GM12878 (cell line): Measurements from ENCODE around the gene LRRN4. TPM values are rescaled to one million over a fixed set of nuclear protein-coding genes. Genes with fewer than 3 reads are reported as not detected.

Experiments used
- BCL11A ChIP-seq: IDR thresholded peaks from 2 replicates; pipeline ENCODE4 v1.6.1; 2011; ENCODE audit warnings: low read depth, low read length
- DPF2 ChIP-seq: fragments of 450-650 bp; IDR thresholded peaks from 2 replicates; pipeline ENCODE4 v1.6.1; 2017; ENCODE audit warnings: mild to moderate bottlenecking
- EGR1 ChIP-seq, 2 experiments: IDR thresholded peaks; 1 replicate in 1 of 2; 2 replicates in 1 of 2; pipeline ENCODE4 v1.6.1; 2011 to 2012; ENCODE audit warnings: low read depth in 2 of 2, low read length in 2 of 2, borderline replicate concordance in 1 of 2, mild to moderate bottlenecking in 1 of 2, moderate library complexity in 1 of 2
- IKZF2 ChIP-seq, 2 experiments: fragments of 450-650 bp; IDR thresholded peaks; 2 replicates each; pipeline ENCODE4 v1.6.1; 2017; ENCODE audit warnings: mild to moderate bottlenecking in 2 of 2, moderate library complexity in 2 of 2
- KAT2A ChIP-seq: conservative IDR thresholded peaks from 2 replicates; pipeline ENCODE4 v1.6.1; 2011; ENCODE audit warnings: low read depth, low read length; ENCODE audit not compliant: control insufficient read depth
- MTA2 ChIP-seq: fragments of 450-650 bp; IDR thresholded peaks from 2 replicates; pipeline ENCODE4 v1.6.1; 2016; ENCODE audit warnings: low read depth, mild to moderate bottlenecking, moderate library complexity
- NBN ChIP-seq: fragments of 450-650 bp; IDR thresholded peaks from 2 replicates; pipeline ENCODE4 v1.6.1; 2016
- NFYA ChIP-seq: IDR thresholded peaks from 2 replicates; pipeline ENCODE4 v1.6.1; 2011; ENCODE audit warnings: low read depth, mild to moderate bottlenecking, low read length, improper control_type of control experiment, borderline replicate concordance
- RUNX3 ChIP-seq: IDR thresholded peaks from 2 replicates; pipeline ENCODE4 v1.6.1; 2012; ENCODE audit warnings: low read length, inconsistent platforms
- SMARCA5 ChIP-seq: fragments of 450-650 bp; IDR thresholded peaks from 2 replicates; pipeline ENCODE4 v1.6.1; 2017; ENCODE audit warnings: mild to moderate bottlenecking
- SPI1 ChIP-seq: IDR thresholded peaks from 2 replicates; pipeline ENCODE4 v1.6.1; 2011; ENCODE audit warnings: low read depth, mild to moderate bottlenecking, low read length, moderate library complexity, borderline replicate concordance; ENCODE audit not compliant: insufficient read depth
- ZNF384 ChIP-seq: IDR thresholded peaks from 2 replicates; pipeline ENCODE4 v1.6.1; 2012; ENCODE audit warnings: low read depth, mild to moderate bottlenecking, low read length, improper control_type of control experiment, borderline replicate concordance
- polyA plus RNA-seq, 11 experiments: library from polyadenylated mRNA; depleted of rRNA in 4 of 11; unstranded in 6 of 11; stranded (reverse) in 5 of 11; fragments of >200 nt; fragmentation: Nextera tagmentation in 4 of 11; fragmentation: Illumina TruSeq in 1 of 11; extraction: Ambion mirVana in 4 of 11; extraction: Trizol in 1 of 11; gene quantifications; 1 replicate in 1 of 11; 2 replicates in 10 of 11; pipeline versions ENCODE4 v1.2.1 to v1.2.3, GENCODE V29; 2011 to 2016; ENCODE audit warnings: inconsistent platforms in 2 of 11, missing spikeins in 2 of 11, low read depth in 1 of 11
- total RNA-seq, 4 experiments: library from RNA; depleted of rRNA in 3 of 4; stranded (reverse); fragments of >200 nt in 3 of 4; fragmentation: Illumina TruSeq in 1 of 4; extraction: Trizol in 1 of 4; gene quantifications; 2 replicates each; pipeline versions ENCODE4 v1.2.1 to v1.2.3, GENCODE V29; 2013 to 2021
- TF ChIP-seq, protein P1 (sequence below): fragments of 450-650 bp; IDR thresholded peaks from 2 replicates; pipeline ENCODE4 v1.6.1; 2017; ENCODE audit warnings: mild to moderate bottlenecking, moderate library complexity
- TF ChIP-seq, protein P2 (sequence below): fragments of 450-650 bp; formaldehyde crosslinking; IDR thresholded peaks from 2 replicates; pipeline ENCODE4 v1.4.0; 2020; ENCODE audit warnings: mild to moderate bottlenecking, moderate library complexity
- TF ChIP-seq, protein P3 (sequence below): fragments of 450-650 bp; IDR thresholded peaks from 2 replicates; pipeline ENCODE4 v1.6.1; 2016; ENCODE audit warnings: mild to moderate bottlenecking, moderate library complexity, borderline replicate concordance

Gene LRRN4
- total and polyA plus RNA-seq, 10 of the 15 experiments (the other 5 are each of a cell fraction or from before 2014, with no cell fraction given), result 0.11 TPM; not detected in 9

DNA sequence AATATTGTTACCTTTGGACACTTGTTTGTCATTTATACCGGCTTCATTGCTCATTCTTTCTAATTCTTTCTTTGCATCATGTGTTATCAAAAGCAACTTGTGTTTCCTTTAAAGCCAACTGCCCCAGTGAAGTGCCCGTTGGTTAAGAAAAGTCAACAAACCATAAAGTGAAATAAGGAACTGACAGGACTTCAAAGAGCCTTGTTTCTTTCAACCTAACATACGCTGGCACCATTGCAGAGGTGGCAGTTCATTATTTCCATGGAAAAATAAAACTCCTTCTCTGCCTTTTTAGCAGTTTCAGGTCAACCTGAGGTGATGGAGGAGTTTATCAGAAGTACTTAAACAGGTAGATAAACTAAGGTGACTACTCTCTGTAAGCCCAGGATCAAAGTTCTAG, 40.2 kb upstream of the LRRN4 start (continued):
- TF ChIP-seq SPI1, result peak; percentile 48; the same call in 1 of the 2 replicates
- TF ChIP-seq DPF2, result peak; percentile 61; the same call in 1 of the 2 replicates
- no peak for TF ChIP-seq SMARCA5
- TF ChIP-seq IKZF2 (IDR thresholded peaks at IDR 0.05), result peak; percentile 30 to 52; a peak in 1 of 4 replicates
- TF ChIP-seq KAT2A, result no peak
- TF ChIP-seq, protein P1, sequence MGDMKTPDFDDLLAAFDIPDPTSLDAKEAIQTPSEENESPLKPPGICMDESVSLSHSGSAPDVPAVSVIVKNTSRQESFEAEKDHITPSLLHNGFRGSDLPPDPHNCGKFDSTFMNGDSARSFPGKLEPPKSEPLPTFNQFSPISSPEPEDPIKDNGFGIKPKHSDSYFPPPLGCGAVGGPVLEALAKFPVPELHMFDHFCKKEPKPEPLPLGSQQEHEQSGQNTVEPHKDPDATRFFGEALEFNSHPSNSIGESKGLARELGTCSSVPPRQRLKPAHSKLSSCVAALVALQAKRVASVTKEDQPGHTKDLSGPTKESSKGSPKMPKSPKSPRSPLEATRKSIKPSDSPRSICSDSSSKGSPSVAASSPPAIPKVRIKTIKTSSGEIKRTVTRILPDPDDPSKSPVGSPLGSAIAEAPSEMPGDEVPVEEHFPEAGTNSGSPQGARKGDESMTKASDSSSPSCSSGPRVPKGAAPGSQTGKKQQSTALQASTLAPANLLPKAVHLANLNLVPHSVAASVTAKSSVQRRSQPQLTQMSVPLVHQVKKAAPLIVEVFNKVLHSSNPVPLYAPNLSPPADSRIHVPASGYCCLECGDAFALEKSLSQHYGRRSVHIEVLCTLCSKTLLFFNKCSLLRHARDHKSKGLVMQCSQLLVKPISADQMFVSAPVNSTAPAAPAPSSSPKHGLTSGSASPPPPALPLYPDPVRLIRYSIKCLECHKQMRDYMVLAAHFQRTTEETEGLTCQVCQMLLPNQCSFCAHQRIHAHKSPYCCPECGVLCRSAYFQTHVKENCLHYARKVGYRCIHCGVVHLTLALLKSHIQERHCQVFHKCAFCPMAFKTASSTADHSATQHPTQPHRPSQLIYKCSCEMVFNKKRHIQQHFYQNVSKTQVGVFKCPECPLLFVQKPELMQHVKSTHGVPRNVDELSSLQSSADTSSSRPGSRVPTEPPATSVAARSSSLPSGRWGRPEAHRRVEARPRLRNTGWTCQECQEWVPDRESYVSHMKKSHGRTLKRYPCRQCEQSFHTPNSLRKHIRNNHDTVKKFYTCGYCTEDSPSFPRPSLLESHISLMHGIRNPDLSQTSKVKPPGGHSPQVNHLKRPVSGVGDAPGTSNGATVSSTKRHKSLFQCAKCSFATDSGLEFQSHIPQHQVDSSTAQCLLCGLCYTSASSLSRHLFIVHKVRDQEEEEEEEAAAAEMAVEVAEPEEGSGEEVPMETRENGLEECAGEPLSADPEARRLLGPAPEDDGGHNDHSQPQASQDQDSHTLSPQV, result no peak
- TF ChIP-seq ZNF384, result no peak
- no peak for TF ChIP-seq EGR1 (IDR thresholded peaks at IDR 0.05; ENCODE audit: borderline replicate concordance in 1 of 2, low read depth in 2 of 2, low read length in 2 of 2)
- no peak for TF ChIP-seq BCL11A
- 0 out of 2 replicates have a peak, but pooled peaks have one; percentile 5 for TF ChIP-seq NBN
- peak; percentile 58 for TF ChIP-seq MTA2
- TF ChIP-seq, protein P2, sequence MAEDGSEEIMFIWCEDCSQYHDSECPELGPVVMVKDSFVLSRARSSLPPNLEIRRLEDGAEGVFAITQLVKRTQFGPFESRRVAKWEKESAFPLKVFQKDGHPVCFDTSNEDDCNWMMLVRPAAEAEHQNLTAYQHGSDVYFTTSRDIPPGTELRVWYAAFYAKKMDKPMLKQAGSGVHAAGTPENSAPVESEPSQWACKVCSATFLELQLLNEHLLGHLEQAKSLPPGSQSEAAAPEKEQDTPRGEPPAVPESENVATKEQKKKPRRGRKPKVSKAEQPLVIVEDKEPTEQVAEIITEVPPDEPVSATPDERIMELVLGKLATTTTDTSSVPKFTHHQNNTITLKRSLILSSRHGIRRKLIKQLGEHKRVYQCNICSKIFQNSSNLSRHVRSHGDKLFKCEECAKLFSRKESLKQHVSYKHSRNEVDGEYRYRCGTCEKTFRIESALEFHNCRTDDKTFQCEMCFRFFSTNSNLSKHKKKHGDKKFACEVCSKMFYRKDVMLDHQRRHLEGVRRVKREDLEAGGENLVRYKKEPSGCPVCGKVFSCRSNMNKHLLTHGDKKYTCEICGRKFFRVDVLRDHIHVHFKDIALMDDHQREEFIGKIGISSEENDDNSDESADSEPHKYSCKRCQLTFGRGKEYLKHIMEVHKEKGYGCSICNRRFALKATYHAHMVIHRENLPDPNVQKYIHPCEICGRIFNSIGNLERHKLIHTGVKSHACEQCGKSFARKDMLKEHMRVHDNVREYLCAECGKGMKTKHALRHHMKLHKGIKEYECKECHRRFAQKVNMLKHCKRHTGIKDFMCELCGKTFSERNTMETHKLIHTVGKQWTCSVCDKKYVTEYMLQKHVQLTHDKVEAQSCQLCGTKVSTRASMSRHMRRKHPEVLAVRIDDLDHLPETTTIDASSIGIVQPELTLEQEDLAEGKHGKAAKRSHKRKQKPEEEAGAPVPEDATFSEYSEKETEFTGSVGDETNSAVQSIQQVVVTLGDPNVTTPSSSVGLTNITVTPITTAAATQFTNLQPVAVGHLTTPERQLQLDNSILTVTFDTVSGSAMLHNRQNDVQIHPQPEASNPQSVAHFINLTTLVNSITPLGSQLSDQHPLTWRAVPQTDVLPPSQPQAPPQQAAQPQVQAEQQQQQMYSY (CRISPR knock-in tag), result no peak
- TF ChIP-seq RUNX3, result no peak
- TF ChIP-seq NFYA, result no peak
- TF ChIP-seq, protein P3, sequence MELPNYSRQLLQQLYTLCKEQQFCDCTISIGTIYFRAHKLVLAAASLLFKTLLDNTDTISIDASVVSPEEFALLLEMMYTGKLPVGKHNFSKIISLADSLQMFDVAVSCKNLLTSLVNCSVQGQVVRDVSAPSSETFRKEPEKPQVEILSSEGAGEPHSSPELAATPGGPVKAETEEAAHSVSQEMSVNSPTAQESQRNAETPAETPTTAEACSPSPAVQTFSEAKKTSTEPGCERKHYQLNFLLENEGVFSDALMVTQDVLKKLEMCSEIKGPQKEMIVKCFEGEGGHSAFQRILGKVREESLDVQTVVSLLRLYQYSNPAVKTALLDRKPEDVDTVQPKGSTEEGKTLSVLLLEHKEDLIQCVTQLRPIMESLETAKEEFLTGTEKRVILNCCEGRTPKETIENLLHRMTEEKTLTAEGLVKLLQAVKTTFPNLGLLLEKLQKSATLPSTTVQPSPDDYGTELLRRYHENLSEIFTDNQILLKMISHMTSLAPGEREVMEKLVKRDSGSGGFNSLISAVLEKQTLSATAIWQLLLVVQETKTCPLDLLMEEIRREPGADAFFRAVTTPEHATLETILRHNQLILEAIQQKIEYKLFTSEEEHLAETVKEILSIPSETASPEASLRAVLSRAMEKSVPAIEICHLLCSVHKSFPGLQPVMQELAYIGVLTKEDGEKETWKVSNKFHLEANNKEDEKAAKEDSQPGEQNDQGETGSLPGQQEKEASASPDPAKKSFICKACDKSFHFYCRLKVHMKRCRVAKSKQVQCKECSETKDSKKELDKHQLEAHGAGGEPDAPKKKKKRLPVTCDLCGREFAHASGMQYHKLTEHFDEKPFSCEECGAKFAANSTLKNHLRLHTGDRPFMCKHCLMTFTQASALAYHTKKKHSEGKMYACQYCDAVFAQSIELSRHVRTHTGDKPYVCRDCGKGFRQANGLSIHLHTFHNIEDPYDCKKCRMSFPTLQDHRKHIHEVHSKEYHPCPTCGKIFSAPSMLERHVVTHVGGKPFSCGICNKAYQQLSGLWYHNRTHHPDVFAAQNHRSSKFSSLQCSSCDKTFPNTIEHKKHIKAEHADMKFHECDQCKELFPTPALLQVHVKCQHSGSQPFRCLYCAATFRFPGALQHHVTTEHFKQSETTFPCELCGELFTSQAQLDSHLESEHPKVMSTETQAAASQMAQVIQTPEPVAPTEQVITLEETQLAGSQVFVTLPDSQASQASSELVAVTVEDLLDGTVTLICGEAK, result no peak
